Effector CD4-positive, alpha-beta T cell (primary cell): Measurements from ENCODE around the gene GNRHR. TPM values are rescaled to one million over a fixed set of nuclear protein-coding genes. Genes with fewer than 3 reads are reported as not detected.
"Not testable (repeated sequence)": the region's sequence is repeated elsewhere in the genome, so short reads cannot be mapped to it uniquely, and the experiment has no call there.

Experiments used
- DNase-seq: peaks from one replicate; pipeline ENCODE4 v3.0.0-alpha.2; 2020
- total RNA-seq: gene quantifications from one replicate; lab custom pipeline; 2026; lab: John Stamatoyannopoulos, UW

GNRHR gene, protein sequence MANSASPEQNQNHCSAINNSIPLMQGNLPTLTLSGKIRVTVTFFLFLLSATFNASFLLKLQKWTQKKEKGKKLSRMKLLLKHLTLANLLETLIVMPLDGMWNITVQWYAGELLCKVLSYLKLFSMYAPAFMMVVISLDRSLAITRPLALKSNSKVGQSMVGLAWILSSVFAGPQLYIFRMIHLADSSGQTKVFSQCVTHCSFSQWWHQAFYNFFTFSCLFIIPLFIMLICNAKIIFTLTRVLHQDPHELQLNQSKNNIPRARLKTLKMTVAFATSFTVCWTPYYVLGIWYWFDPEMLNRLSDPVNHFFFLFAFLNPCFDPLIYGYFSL
- not detected for total RNA-seq

DNA sequence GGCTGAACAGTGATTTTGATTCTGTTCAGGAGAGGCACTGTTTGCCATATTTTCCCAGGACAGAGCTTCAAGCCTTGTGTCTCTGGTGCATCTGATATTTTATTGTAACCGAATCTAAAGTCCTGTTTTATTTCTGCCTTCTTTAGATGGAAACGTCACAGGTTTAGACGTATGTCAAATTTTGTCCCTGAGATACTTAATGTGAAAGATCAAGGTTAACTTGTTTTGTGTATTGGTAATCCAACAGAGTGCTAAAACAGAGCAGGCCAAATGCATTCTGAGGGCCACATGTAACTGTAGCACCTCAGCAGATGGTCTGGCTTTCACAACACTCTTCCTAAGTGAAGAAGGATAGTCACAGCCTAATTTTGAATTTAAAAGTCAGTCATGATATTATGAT lies at the start of gene GNRHR:
GNRHR (minus strand) TSS at position 101 of the 400 bp plus-strand sequence; CDS start at position 48, 53 bp downstream.
- no peak for DNase-seq

DNA sequence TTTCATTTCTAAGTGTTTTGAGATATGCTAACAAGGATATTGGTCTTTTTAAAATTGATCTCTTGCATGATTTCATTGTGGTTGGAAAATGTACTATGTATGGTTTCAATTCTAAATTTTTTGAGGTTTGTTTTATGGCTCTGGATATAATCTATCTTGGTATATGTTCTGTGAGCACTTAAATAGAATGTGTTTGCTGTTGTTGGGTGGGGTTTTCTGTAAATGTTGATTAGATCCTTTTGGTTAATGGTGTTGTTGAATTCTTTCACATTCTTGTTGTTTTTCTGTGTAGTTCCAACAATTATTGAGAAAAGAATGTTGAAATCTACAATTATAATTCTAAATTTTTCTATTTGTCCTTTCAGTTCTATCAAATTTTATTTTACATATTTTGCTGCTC lies 42.6 kb upstream of the GNRHR start:
- DNase-seq: no peak

DNA sequence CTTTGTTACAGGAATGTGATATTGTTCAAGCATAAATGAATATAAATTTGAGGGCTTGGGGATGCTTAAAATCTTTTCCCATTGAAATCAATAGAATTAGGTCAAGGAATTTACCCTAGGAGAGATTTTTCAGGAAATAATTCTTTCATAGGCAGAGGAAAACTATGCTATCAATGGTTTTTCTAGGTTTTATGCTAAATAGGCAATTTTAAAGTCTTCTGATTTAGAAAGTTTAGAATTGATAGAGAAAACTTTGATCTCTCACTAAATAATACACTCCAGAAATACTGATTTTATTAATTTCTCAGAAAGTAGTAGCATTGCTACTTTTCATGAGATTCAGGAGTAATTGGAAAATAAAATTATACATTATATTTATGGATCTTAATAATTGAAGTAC lies 36.5 kb upstream of the GNRHR start:
- DNase-seq: no peak

DNA sequence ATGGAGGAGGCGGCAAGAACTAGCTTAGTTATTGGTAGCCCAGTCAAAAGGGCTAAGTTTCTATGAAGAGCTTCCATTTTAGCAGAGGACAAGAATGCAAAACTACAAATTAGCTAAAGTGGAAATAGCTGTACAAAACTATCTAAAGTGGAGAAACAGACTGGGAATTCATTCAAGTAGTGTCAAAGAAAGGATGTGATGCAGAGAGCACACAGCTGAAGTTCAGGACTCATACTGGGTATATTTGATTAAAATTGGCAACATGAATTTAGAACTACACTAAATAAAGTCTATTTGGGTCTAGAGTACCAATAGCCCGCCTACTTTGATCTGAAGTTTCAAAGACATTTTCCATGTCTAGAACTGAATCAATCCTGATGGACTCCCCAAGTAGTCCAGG lies 33.1 kb upstream of the GNRHR start:
- no peak for DNase-seq

DNA sequence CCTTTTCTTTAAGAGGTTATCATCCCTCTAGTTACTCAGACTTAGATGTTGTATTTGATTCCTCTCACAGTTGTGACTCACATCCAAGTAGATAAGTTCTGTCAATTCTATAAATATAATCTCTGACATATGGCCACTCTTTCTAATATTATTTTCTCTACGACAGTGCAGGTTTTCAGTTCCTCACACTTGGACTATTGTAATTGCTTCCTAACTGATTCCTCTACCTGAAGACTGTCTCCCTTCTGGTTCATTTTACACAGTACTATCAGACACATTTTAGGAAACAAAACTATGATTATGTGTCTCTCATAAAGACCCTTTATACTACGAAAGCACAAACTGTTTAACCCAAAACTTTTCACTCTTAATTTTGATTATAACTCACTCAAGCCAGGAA lies 31.3 kb upstream of the GNRHR start:
- DNase-seq: no peak

DNA sequence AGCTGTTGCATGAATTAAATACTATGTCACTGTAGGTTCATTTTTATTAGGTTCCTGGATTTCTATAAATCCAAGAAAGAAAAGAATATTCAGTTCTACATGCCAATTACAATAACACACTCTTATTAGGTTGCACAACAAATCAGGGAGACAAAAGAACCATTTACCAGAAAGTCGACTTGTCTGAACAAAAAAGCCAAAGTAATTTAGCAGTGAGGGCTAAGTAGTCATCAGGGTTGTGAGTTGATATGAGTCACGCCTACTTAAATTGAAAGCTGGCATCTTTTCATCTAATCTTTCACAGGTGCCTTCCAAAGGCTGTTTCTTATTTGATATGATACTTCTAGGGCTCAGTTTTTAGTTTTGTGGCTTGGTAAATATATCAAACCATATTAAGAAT lies 25.4 kb upstream of the GNRHR start:
- no peak for DNase-seq

DNA sequence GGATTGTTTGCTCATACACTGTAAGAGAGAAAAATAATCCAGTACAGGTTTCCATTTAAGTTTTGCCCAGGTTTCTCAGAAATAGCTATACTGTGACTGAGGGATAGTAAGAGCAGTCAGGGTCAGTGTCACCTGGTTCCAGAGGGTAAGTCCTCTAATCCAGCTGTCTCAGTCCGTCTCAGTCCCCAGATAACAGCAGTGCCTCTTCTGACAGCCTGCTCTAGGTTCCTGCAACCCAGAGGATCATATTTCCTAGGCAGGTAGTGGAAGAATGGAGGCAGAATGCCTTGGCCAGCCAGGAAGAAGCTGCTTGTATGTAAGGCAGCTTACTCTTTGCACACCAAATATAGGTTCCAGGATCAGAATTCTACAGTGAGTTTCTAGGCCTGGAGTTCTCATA lies 22.6 kb upstream of the GNRHR start:
- no peak for DNase-seq

DNA sequence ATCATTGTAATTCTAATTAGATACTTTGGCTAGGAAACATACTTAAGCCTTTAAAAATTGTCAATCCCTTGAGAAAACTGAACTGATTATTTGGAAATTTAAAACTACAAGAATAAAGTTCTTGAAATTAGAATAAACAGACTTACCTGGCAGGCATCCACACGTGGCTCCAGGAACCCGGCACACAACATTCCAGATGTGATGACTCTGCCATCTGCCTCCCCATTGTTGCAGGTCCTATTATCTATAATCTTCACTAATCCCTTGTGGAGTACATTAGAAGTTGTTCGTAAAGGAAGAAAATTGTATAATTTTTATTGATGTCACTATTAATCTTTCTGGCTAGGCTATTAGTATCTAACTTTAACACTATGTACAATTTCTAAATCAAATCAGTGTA lies 16.2 kb upstream of the GNRHR start:
- DNase-seq: no peak

DNA sequence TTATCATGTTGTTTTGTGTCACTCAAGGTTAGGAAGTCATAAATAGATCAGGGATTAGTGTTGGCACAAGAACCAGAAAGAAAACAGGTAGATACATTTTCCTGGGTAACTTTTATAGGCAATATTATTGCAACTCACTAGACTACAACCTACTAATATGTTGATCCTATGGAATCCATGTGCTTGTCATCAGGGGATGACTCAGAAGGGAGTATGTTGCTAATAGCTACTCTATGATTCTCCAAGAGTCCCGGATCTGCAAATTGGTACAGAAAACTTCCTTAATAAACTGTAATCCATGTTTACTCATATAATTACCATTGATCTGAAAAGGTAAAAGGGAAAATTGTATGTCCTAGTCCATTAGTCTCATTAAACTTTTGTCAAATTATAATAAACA lies 11.7 kb upstream of the GNRHR start:
- no peak for DNase-seq

DNA sequence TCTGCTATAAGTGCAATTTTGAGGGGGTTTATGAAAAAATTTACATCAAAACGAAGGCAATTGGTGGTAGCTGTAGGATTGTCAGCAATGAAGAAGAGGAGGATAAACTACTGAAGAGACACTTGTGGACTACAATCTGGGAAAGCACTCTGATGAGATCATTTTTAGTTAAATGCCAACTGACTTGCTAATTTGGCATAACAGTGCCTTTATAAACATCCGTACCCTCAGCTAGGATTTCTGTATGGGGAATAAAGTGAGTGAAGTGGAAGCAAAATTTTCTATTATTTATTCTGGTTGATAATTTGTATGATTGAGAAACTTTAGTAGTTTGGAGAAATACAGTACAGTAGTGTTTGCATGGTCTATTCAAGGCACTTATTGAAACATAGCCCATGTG lies 11.2 kb upstream of the GNRHR start:
- no peak for DNase-seq

DNA sequence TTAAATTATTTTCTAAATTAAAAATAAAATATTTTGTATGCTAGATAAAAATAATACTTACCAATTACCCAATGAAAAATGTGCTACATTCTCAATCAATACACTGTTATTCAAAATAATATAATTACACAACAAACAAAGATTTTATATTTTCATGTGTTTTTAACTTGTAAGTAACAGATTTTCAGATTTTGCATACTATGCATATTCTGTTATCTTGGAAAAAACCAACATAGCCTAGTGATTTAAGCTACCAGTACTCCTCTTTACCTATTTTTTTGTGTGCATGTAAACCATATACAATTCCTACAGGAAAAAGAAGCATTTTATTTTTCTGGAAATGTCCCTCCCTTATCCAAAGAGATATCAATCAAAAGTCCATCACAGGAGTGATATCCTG lies 10.0 kb upstream of the GNRHR start:
- no peak for DNase-seq

DNA sequence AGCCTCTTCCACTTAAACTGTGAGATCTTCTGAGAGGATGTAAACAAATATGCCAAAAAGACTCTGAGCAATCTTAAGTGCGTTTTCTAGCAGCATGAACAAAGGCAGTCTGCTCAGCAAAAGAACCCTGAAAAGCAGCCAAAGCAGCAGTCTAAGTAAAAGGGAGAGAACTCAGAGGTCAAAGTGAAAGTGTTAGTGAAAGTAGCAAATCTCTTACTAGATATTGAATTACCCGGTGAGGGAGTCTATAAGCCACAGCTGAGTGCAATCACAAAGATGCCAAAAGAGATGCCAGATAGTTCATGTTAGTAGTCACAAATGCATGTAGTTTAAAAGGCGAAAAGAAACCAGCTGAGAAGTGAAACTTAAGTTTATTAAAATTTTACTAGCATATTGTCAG lies 7.9 kb upstream of the GNRHR start:
- DNase-seq: no peak

DNA sequence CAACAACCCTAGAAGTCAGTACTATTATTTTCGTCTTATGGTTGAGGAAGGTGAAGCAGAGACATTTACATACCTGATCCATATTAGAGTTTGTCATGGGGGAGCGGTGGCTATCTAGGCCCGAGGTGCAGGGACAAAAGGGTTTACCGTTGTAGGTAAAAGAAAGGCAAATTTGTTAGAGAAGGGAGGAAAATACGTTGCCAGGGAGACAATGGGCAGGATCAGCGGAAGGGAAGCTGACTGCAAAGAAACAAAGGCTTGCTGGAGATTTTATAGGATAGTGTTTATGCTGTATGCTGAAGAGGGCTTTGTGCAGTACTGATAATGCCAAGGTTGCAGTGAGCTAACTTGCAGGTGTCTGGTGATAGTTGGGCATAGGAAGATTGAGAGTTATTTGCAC lies 2.8 kb upstream of the GNRHR start:
- not testable (repeated sequence) for DNase-seq

DNA sequence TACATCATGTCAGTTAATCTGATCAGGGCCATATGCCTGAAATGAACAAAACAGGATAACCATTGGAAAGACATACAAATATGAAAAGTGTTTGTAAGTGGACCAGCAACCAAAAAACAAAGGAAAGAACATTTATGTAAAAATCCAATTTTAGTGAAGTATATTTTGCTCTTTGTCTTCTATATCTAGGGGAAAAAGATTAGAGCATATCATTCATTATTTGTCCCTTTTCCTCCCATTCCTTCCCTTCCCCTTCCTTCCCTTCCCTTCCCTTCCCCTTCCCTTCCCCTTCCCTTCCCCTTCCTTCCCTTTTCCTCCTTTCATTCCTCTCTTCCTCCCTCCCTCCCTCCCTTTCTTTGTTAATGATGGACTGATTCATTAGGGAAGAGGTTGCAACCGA lies 1.8 kb upstream of the GNRHR start:
- no peak for DNase-seq

DNA sequence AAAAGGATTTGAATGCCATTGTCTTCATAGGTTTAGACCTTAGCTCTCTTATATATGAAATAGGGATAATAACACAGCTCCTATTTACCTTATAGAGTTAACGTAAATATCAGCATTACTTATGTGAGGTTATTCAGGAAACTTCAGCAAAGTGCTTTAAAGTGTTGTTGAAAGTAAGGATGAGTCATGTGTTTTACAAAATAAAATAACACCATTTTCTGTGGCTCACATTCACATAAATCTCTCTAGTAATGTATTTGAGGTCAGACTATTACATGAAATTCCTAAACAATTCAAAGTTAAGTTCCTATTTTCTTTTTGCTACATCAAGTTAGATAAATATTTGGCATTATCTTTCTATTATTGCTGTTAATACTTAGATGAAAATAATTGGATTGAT lies 2.9 kb downstream of the GNRHR start:
- no peak for DNase-seq

DNA sequence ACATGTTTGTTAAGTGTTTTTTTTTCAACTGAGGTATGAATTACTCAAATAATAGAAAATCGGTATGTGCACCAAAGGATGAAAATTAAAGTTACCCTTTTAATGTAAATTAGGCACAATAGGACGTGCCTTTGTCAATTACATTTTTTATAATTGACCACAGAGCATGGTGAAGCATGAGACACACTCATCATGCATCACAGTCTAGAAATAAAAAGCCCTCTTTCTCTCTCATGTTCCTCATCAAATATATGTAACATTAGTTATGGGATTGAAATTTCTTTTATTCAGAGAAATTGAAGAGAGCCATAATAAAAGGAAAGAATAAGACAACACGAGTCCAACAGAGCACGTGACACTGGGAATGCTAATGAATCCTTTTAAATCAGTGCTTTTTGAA lies 3.5 kb downstream of the GNRHR start:
- no peak for DNase-seq

DNA sequence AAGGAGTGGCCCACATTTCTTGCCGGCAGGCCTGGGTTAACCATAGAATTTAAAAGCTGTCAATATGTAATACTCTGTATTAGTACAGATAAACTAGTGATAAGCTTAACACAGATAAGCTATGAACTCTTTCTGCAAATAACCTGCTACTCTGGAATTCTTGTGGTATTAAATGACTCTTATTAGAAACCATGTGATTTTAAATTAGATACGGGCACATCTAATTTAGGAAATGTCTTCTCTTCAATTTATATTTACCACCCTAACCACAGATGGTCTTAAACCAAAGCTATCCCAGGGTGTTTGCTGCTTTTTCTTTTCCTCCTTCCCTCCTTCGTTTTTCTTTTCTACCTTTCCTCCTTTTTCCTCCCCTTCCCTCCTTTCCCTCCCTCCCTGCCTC lies 4.9 kb downstream of the GNRHR start:
- no peak for DNase-seq

DNA sequence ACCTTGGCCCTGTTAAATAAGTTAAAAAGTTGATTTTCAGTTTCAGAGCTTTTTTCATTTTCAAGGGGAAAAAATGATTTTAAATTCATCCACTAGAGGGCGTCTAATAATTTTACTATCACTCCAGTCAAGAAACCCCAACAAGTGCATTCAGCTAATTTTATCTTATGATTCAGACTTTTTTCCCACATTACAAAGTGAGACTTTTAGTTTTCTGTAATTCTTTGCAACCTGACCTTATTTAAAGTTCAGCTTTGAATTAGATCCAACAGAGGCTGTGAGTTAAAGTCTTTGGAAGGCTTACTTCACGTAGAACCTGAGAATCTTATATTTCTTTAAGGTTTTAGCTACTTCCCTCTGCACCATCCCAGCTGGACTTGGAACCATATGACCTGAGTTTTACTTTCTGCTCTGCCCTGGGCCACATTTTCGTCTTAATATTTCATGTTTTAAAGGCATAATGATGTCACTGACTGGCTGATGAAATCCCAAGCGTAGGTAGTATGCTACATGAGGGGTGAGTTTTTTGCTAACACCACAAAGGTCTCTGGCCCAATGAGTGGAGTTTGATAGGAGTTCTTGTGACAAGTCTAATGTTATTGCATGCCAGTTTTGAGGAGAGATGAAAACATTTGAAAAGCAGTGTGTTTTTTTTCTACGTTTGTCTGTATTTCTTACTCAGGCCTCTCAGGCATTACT lies 7.2 kb downstream of the GNRHR start:
- DNase-seq: no peak

DNA sequence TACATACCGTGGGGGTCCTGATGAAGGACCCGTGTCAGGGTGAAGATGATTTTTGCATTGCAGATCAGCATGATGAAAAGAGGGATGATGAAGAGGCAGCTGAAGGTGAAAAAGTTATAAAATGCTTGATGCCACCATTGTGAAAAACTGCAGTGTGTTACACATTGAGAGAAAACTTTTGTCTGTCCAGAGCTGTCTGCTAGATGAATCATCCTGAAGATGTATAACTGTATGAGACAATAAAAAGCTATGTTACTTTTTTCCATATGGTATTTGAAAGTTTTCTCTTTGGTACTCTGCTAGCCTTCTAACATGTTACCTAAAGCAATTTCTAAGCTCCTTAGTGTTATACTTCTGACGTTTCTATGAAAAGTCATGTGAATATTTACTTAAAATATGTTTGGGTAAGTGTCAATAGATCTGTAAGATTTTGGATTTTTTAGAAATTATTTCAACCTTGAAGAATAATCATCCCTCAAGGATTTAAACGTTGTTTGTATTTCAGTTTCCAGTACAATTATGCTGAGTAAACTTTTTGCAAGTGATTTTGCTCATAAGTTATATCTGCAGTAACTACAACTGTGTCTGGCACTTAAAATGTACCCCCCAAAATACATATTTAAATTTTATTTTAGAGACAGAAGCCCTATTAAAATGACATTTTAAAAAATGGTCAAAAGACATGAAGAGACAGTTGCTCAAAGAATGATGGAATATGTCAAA lies 9.5 kb downstream of the GNRHR start:
- DNase-seq: no peak

DNA sequence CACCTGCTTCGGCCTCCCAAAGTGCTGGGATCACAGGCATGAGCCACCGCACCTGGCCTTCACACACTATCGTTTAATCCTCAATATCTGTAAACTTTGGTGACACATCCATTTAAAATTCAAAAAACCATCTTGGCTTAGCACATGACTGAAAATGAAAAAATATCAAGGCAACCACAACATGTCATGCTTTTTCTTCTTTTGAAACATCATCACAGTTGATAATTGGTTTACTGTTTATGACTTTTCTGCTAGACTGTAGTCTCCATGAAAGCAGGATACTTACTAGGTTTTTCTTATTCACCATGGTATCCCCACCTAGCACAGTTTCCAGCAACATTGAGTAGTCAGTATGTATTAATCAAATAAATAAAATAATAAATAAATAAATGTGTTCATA lies 11.0 kb downstream of the GNRHR start:
- DNase-seq: no peak

DNA sequence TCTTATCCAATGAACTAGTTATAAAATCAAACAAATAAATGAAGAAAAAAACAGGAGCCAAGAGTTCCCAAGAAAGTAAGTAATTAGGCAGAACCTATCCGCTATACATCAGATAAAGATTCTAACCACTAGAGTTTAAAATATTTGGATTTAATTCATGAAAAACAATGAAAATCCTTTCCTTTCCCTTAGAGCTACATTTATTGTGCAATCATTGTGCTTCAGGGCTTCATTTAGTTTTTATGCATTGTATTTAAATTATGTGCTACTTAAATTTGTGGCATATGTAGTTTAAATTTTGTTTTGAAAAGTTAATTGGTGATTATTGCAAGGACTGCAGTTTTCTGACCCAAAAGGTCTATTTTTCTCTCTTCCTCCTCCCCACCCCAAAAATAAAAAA lies 17.9 kb downstream of the GNRHR start:
- DNase-seq: no peak

DNA sequence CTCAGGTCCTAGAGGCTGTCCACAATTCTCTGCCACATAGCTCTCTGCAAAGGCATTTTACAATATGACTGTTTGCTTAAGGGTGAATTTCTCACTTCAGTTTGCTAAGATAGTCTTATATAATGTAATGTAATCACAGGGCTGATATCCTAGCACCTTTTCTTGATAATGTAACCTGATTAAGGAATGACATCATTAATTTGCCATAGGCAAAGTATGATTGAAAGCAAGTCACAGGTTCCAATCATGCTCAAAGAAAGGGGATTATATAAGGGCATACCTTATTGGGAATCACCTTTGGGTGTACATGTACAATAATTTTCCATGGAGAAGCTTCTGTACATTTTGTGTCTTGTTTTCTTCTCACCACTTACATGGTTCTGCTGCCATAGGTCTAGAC lies 18.9 kb downstream of the GNRHR start:
- no peak for DNase-seq

DNA sequence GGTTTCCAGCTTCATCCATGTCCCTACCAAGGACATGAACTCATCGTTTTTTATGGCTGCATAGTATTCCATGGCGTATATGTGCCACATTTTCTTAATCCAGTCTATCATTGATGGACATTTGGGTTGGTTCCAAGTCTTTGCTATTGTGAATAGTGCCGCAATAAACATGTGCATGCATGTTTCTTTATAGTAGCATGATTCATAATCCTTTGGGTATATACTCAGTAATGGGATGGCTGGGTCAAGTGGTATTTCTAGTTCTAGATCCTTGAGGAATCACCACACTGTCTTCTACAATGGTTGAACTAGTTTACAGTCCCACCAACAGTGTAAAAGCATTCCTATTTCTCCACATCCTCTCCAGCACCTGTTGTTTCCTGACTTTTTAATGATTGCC lies 23.7 kb downstream of the GNRHR start:
- not testable (repeated sequence) for DNase-seq
